Spinal cord (tissue), 10 donors: ENCODE measurements around the gene LONRF3. TPM values are rescaled to one million over a fixed set of nuclear protein-coding genes. Genes with fewer than 3 reads are reported as not detected.

ENCODE experiments used
- DNase-seq, 6 donors: peaks; one replicate each; pipeline versions ENCODE4 v3.0.0 to v3.0.0-alpha.2; 2013 to 2015; ENCODE audit warnings: low spot score in 6 of 6, low read depth in 4 of 6
- H3K27ac ChIP-seq: one replicate; pipeline ENCODE4 v1.5.1; 2013; ENCODE audit warnings: low read depth, low read length, control low read depth
- H3K27me3 ChIP-seq: one replicate; pipeline ENCODE4 v1.6.1; 2013; ENCODE audit warnings: low read length; ENCODE audit not compliant: control insufficient read depth, insufficient read depth
- H3K36me3 ChIP-seq: one replicate; pipeline ENCODE4 v1.6.1; 2013; ENCODE audit warnings: low read length; ENCODE audit not compliant: control insufficient read depth, insufficient read depth
- H3K4me1 ChIP-seq: one replicate; pipeline ENCODE4 v1.6.1; 2013; ENCODE audit warnings: low read length; ENCODE audit not compliant: control insufficient read depth, insufficient read depth
- H3K4me3 ChIP-seq: one replicate; pipeline ENCODE4 v1.5.1; 2013; ENCODE audit warnings: low read depth, low read length, control low read depth
- H3K9me3 ChIP-seq: one replicate; pipeline ENCODE4 v1.6.1; 2013; ENCODE audit warnings: low read length; ENCODE audit not compliant: control insufficient read depth, insufficient read depth
- WGBS: methylation state at CpG from one replicate; pipeline ENCODE4 v1.1.5; 2013; ENCODE audit warnings: missing lambda C conversion rate; ENCODE audit not compliant: insufficient coverage; 5-methylcytosine and 5-hydroxymethylcytosine counted together
- polyA plus RNA-seq, 2 donors: library from polyadenylated mRNA; unstranded; fragments of 120-200 nt; gene quantifications; one replicate each; pipeline ENCODE4 v1.2.1, GENCODE V29; 2013; ENCODE audit not compliant: insufficient read length in 2 of 2
- total RNA-seq, 2 donors: library from RNA; depleted of rRNA in 1 of 2; stranded (reverse); fragments of 120-200 nt in 1 of 2; fragments of >200 nt in 1 of 2; gene quantifications; one replicate each; pipeline versions ENCODE4 v1.2.3 to v1.2.4, GENCODE V29; 2013 to 2014
- donor health status: healthy.

Gene LONRF3
- total and polyA plus RNA-seq, 4 donors: 2.3 to 8.8 (median 4.1) TPM

DNA sequence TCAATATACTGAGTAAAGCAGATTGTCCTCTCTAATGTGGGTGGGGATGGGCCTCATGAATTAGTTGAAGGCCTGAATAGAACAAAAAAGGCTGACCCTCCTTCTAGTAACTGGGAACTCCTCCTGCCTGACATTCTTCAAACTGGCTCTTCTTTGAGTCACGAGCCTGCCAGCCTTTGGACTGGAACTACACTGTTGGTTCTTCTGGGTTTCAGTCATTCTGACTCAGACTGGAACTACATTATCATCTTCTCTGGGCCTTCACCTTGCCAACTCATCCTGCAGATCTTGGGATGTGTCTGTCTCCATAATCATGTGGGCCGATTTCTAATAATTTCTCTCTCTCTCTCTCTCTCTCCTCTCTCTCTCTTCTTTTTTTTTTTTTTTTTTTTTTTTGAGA is 71.5 kb downstream of the LONRF3 start:
- DNase-seq: no peak

DNA sequence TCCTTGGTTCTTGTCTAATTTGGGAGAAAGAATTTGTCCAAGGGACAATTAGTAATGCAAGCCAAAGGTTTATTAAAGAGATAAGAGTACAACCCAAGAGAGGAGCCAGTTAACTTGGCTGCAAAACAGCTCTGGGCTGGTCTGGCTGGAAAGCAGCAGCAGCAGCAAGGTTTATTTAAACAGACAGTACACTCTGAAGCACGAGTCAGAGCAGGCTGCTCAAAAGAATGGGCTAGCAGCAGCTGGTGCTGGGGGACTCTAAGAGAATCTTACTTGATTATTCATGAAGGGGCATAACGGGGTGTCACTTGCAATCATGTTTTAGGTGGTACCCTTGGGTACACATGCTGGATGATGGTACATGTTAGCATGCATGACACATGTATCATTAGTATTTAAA is 81.3 kb downstream of the LONRF3 start:
- WGBS: 17% methylated on average over 1 of the region's 2 CpGs
- no peaks in the 10 kb centered on the region for H3K27me3 ChIP-seq
- no peaks in the 10 kb centered on the region for H3K36me3 ChIP-seq
- H3K9me3 ChIP-seq: no peaks in the 10 kb centered on the region
- H3K27ac ChIP-seq: no peak overlapping the region
- no peaks in the 10 kb centered on the region for H3K4me1 ChIP-seq
- no peak overlapping the region for H3K4me3 ChIP-seq
- peak in 2 of 6 donors; percentile 12 to 22 for DNase-seq

More for the DNA sequence above, 71.5 kb downstream of the LONRF3 start:
- Histone ChIP-seq H3K27me3 (no peaks in the 10 kb centered on the region), H3K4me3 (no peak overlapping the region), H3K36me3 (no peaks in the 10 kb centered on the region), H3K4me1 (no peaks in the 10 kb centered on the region), H3K27ac (no peak overlapping the region), H3K9me3 (no peaks in the 10 kb centered on the region)
- WGBS: 50% methylated on average over 1 of the region's 2 CpGs

DNA sequence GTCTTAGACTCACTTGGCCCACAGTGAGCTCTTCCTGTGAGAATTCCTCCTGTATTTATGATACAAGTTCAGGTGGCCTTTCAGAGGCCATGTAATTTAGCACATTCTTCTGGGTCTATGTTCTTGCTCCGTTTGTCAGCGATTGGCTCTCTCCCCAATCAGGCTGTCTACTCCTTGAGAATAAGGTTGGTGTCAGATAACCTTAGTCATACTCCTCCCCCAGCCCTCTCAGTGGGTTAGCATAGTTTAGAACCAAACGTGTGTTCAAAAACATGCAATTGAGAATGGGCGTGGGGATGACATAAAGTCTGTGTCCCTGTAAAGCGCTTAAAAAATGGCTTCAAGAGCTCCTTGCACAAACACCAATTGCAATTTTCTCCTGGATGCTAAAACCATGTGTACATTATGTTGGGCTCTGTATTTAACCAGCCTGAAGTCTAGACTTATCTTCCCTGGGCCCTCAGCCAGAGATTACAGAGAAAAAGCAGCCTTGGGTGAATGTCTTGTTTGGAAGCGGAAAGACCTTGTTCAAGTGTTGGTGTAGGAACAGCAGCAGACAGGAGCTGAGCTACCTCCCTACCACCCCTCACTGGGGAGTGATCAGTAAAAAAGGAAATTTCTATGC is 88.4 kb downstream of the LONRF3 start:
- Histone ChIP-seq H3K27ac (no peak overlapping the region), H3K4me3 (no peak overlapping the region), H3K36me3 (no peaks in the 10 kb centered on the region), H3K9me3 (no peaks in the 10 kb centered on the region), H3K4me1 (no peaks in the 10 kb centered on the region), H3K27me3 (no peaks in the 10 kb centered on the region)
- WGBS: no CpG with 5 or more reads among the region's 6 CpGs
- no peak for DNase-seq

DNA sequence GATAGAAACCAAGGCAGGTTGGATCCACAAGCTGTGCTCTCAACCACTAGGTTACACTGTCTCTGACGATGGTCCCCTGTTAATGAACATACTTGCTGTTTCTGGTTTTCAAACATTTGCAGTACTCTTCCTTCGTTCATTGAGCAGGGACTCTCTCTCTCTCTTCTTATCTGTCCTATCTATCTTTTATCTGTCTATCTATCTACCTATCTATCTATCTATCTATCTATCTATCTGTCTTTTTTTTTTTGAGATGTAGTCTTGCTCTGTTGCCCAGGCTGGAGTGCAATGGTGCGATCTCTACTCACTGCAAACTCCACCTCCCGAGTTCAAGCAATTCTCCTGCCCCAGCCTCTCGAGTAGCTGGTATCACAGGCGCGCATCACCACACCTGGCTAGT is 89.0 kb downstream of the LONRF3 start:
- H3K4me1 ChIP-seq: no peaks in the 10 kb centered on the region
- no peak for DNase-seq
- H3K36me3 ChIP-seq: no peaks in the 10 kb centered on the region
- WGBS: 49% methylated on average over 2 of the region's 7 CpGs
- no peaks in the 10 kb centered on the region for H3K9me3 ChIP-seq
- H3K4me3 ChIP-seq: no peak overlapping the region
- no peak overlapping the region for H3K27ac ChIP-seq
- no peaks in the 10 kb centered on the region for H3K27me3 ChIP-seq

DNA sequence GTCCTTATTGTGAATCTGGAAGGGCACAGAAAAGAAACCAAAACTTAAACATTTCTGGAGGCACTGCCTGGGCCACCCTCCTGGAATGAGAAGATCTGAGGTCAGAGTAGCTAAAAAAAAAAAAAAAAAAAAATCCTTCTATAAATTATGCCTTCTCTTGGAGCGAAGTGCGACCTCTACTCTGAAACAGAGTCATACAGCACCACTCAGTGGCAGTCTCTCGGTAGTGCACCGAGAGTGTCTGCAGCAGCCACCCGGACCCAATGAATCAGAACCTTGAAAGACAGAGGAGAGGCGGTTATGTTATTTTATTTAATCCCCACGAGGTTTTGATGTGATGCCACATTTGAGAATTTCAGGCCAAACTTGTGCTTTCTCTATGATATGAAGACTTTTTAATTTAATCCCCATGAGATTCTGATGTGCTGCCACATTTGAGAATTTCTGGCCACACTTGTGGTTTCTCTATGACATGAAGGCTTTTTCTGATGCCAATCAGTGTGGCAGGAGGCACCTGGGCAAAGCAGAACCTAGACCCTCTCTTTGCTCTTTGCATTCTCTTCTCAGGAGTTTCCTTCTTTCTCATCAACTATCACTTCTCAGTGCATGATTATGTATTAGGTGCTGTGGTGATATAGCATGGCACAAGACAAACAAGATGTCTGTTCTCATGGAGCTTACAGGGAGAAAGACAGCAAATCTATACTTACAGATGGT is 92.8 kb downstream of the LONRF3 start:
- no CpG with 5 or more reads among the region's 7 CpGs for WGBS
- DNase-seq: peak in 3 of 6 donors; percentile 2 to 69 (median 62)

More for the DNA sequence above, 92.8 kb downstream of the LONRF3 start:
- H3K4me3 ChIP-seq: no peak overlapping the region
- H3K9me3 ChIP-seq: no peaks in the 10 kb centered on the region
- no peaks in the 10 kb centered on the region for H3K4me1 ChIP-seq
- no peaks in the 10 kb centered on the region for H3K27me3 ChIP-seq
- H3K27ac ChIP-seq: no peak overlapping the region
- H3K36me3 ChIP-seq: no peaks in the 10 kb centered on the region

Other genes with a start within 250 kb of the LONRF3 start
- 10 to 100 TPM; 25.1 to 29.9 TPM for gene IL13RA1, start 247.0 kb upstream of the LONRF3 start, total RNA-seq
- gene IL13RA1, start 247.0 kb upstream of the LONRF3 start, polyA plus RNA-seq: 10 to 100 TPM; 12.2 to 14.8 TPM
- 10 to 100 TPM; 20.1 to 59.2 TPM for gene ZCCHC12, start 150.8 kb upstream of the LONRF3 start, total RNA-seq
- gene ZCCHC12, start 150.8 kb upstream of the LONRF3 start, polyA plus RNA-seq: 10 to 100 TPM; 99.6 to 99.9 TPM
- not detected for gene CT47C1, start 98.4 kb downstream of the LONRF3 start, total RNA-seq
- not detected for gene CT47C1, start 98.4 kb downstream of the LONRF3 start, polyA plus RNA-seq
- gene KIAA1210, start 153.2 kb downstream of the LONRF3 start, total RNA-seq: 1 to 10 TPM in 1 of 2 donors, under 1 TPM in 1; 0.69 to 2.1 TPM
- under 1 TPM; 0.11 to 0.29 TPM for gene KIAA1210, start 153.2 kb downstream of the LONRF3 start, polyA plus RNA-seq